ENCODE results near the gene SLC25A21. TPM values are rescaled to one million over a fixed set of nuclear protein-coding genes. Genes with fewer than 3 reads are reported as not detected.
"Not testable (repeated sequence)": the region's sequence is repeated elsewhere in the genome, so short reads cannot be mapped to it uniquely, and the experiment has no call there.

Gene SLC25A21
- polyA plus RNA-seq, 2 of the 4 experiments (the other 2 are of a cell fraction): 0.68 to 1.4 TPM

GRCh38 chr14:36817071-36817930 is 355.1 kb downstream of the SLC25A21 start:
- DNase-seq (ENCODE audit: low read depth in 1 of 2, low spot score in 1 of 2) (no peak), FAIRE-seq (no peak), ATAC-seq (no peak)
- TF ChIP-seq CHD4 (IDR thresholded peaks at IDR 0.05; ENCODE audit: borderline replicate concordance) (no peak), TP53 (CRISPR knock-in tag; IDR thresholded peaks at IDR 0.05) (no peak), ZSCAN20 (CRISPR knock-in tag; IDR thresholded peaks at IDR 0.05) (no peak), SMC3 (IDR thresholded peaks at IDR 0.05) (no peak), USF2 (IDR thresholded peaks at IDR 0.05) (no peak), RFX5 (IDR thresholded peaks at IDR 0.05) (no peak), HDAC2 (IDR thresholded peaks at IDR 0.05) (no peak), HMGXB4 (CRISPR knock-in tag; IDR thresholded peaks at IDR 0.05; ENCODE audit: borderline replicate concordance) (no peak)
- TF ChIP-seq, protein P1, sequence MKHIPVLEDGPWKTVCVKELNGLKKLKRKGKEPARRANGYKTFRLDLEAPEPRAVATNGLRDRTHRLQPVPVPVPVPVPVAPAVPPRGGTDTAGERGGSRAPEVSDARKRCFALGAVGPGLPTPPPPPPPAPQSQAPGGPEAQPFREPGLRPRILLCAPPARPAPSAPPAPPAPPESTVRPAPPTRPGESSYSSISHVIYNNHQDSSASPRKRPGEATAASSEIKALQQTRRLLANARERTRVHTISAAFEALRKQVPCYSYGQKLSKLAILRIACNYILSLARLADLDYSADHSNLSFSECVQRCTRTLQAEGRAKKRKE (CRISPR knock-in tag; IDR thresholded peaks at IDR 0.05; ENCODE audit: low read depth): no peak
- CTCF ChIA-PET: interaction anchor here (0.8 to 1.2 kb wide), 2 partner anchors 18 to 125 kb away, joined by 3 read pairs; no protein-coding TSS in a partner anchor
- no peak overlapping the region for H3K27ac ChIP-seq
- 67% methylated on average over 9 of the region's 9 CpGs for WGBS (ENCODE audit: missing lambda C conversion rate)
- POLR2A ChIA-PET: no interaction called here
- H3K9me3 ChIP-seq: no peaks in the 10 kb centered on the region
- H3K4me3 ChIP-seq: no peak overlapping the region
- H3K4me1 ChIP-seq: peaks cover 3% of the 10 kb centered on the region; the same call in 1 of the 3 replicates
- H3K4me2 ChIP-seq: no peak overlapping the region

- 45% methylated on average over 5 of the region's 5 CpGs for WGBS (ENCODE audit: missing lambda C conversion rate)
- Histone ChIP-seq H3K4me2 (no peak overlapping the region), H3K27ac (no peak overlapping the region), H3K4me1 (peaks cover 3% of the 10 kb centered on the region; the same call in 1 of the 3 replicates), H3K9me3 (no peaks in the 10 kb centered on the region), H3K4me3 (no peak overlapping the region)
- no peak for FAIRE-seq
- no peak for ATAC-seq
- TF ChIP-seq NR3C1 (IDR thresholded peaks at IDR 0.05) (no peak), FOSB (CRISPR knock-in tag; IDR thresholded peaks at IDR 0.05) (no peak), EP300 (IDR thresholded peaks at IDR 0.05) (no peak), EHF (CRISPR knock-in tag; IDR thresholded peaks at IDR 0.05) (no peak), JUNB (IDR thresholded peaks at IDR 0.05) (no peak), HDAC2 (IDR thresholded peaks at IDR 0.05) (no peak)
- ChIA-PET POLR2A (no interaction called here), CTCF (no interaction called here)
- DNase-seq (ENCODE audit: low read depth in 1 of 2, low spot score in 1 of 2): no peak
Measured at GRCh38 chr14:36816481-36816880, 355.9 kb downstream of the SLC25A21 start.

DNA sequence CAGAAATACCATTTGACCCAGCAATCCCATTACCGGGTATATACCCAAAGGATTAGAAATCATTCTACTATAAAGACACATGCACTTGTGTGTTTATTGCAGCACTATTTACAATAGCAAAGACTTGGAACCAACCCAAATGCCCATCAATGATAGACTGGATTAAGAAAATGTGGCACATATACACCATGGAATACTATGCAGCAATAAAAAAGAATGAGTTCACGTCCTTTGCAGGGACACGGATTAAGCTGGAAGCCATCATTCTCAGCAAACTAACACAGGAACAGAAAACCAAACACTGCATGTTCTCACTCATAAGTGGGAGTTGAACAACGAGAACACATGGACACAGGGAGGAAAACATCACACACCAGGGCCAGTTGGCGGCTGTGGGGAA is 357.6 kb downstream of the SLC25A21 start:
- H3K27ac ChIP-seq; FAIRE-seq; ATAC-seq; H3K9me3 ChIP-seq; H3K4me3 ChIP-seq; H3K4me2 ChIP-seq; CTCF ChIA-PET; DNase-seq (ENCODE audit: low read depth in 1 of 2, low spot score in 1 of 2); POLR2A ChIA-PET; H3K4me1 ChIP-seq: not testable (repeated sequence)
- WGBS (ENCODE audit: missing lambda C conversion rate): 70% methylated on average over 5 of the region's 5 CpGs

- TF ChIP-seq MAFK (IDR thresholded peaks at IDR 0.05; ENCODE audit: partially characterized antibody) (peak; percentile 40), EHMT2 (IDR thresholded peaks at IDR 0.05; ENCODE audit: low read depth) (no peak), GATA3 (IDR thresholded peaks at IDR 0.05; ENCODE audit: borderline replicate concordance) (no peak)
- no peaks in the 10 kb centered on the region for H3K4me1 ChIP-seq
- H3K27ac ChIP-seq: no peak overlapping the region
- H3K9me3 ChIP-seq: no peaks in the 10 kb centered on the region
- FAIRE-seq: no peak
- no peak overlapping the region for H3K4me3 ChIP-seq
- ChIA-PET POLR2A (no interaction called here), CTCF (interaction anchor here (0.9 kb wide), 1 partner anchor 132 kb away, joined by 3 read pairs; no protein-coding TSS in a partner anchor)
- WGBS (ENCODE audit: missing lambda C conversion rate): 7% methylated on average over 2 of the region's 2 CpGs
- DNase-seq (ENCODE audit: low read depth in 1 of 2, low spot score in 1 of 2): no peak
- ATAC-seq: no peak
- H3K4me2 ChIP-seq: no peak overlapping the region
Measured at GRCh38 chr14:36810209-36810608, 362.2 kb downstream of the SLC25A21 start.
